ENCODE results near the gene CACNB4. TPM values are rescaled to one million over a fixed set of nuclear protein-coding genes. Genes with fewer than 3 reads are reported as not detected.
A peak's percentile ranks its signal among the peaks of the same experiment; 100 is the strongest.

The CACNB4 gene
- total and polyA plus RNA-seq, 9 of the 15 experiments (the other 6 are each of a cell fraction or from before 2014, with no cell fraction given) = 0.01 to 0.20 (median 0.04) TPM; not detected in 1

- TF ChIP-seq BMI1 (IDR thresholded peaks at IDR 0.05; ENCODE audit: low read length) = no peak
- no peak for TF ChIP-seq GABPB2 (CRISPR knock-in tag; conservative IDR thresholded peaks at IDR 0.05)
- no peak for TF ChIP-seq PRPF4 (IDR thresholded peaks at IDR 0.05; ENCODE audit: insufficient read depth, low read depth, low read length, poor library complexity, severe bottlenecking)
- 0 out of 2 replicates have a peak, but pooled peaks have one; percentile 26 for TF ChIP-seq RFX5 (IDR thresholded peaks at IDR 0.05; ENCODE audit: low read depth, low read length)
- 0 out of 2 replicates have a peak, but pooled peaks have one; percentile 62 for TF ChIP-seq ZNF766 (CRISPR knock-in tag; conservative IDR thresholded peaks at IDR 0.05)
- TF ChIP-seq ZNF134 (CRISPR knock-in tag; conservative IDR thresholded peaks at IDR 0.05) = no peak
- TF ChIP-seq LEF1 (IDR thresholded peaks at IDR 0.05) = peak; percentile 61; the same call in 1 of the 2 replicates
- no peak for TF ChIP-seq ZNF79 (CRISPR knock-in tag; IDR thresholded peaks at IDR 0.05; ENCODE audit: low read depth)
- no peak for TF ChIP-seq NCOA4 (IDR thresholded peaks at IDR 0.05; ENCODE audit: partially characterized antibody)
- TF ChIP-seq ZFP36 (IDR thresholded peaks at IDR 0.05; ENCODE audit: low read depth, low read length, partially characterized antibody) = peak; percentile 26
- no peak for TF ChIP-seq DIDO1 (tag; IDR thresholded peaks at IDR 0.05; ENCODE audit: low read depth)
- TF ChIP-seq, protein P1, sequence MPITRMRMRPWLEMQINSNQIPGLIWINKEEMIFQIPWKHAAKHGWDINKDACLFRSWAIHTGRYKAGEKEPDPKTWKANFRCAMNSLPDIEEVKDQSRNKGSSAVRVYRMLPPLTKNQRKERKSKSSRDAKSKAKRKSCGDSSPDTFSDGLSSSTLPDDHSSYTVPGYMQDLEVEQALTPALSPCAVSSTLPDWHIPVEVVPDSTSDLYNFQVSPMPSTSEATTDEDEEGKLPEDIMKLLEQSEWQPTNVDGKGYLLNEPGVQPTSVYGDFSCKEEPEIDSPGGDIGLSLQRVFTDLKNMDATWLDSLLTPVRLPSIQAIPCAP (CRISPR knock-in tag; IDR thresholded peaks at IDR 0.05; ENCODE audit: borderline replicate concordance) = no peak
- no peak for TF ChIP-seq ZNF121 (CRISPR knock-in tag; conservative IDR thresholded peaks at IDR 0.05)
- TF ChIP-seq ZNF644 (tag; IDR thresholded peaks at IDR 0.05; ENCODE audit: low read depth) = peak; percentile 41; the same call in 1 of the 2 replicates
- TF ChIP-seq ZBTB49 (CRISPR knock-in tag; IDR thresholded peaks at IDR 0.05; ENCODE audit: borderline replicate concordance) = no peak
- TF ChIP-seq HDAC6 (IDR thresholded peaks at IDR 0.05; ENCODE audit: low read depth, low read length) = no peak
- TF ChIP-seq ETV5 (CRISPR knock-in tag; IDR thresholded peaks at IDR 0.05; ENCODE audit: low read depth) = no peak
- TF ChIP-seq KLF10 (CRISPR knock-in tag; IDR thresholded peaks at IDR 0.05) = no peak
- peak in 1 of 3 experiments; percentile 19; a peak in 1 of 6 replicates for TF ChIP-seq CTCF (IDR thresholded peaks at IDR 0.05 in 2 of 3, conservative IDR thresholded peaks at IDR 0.05 in 1 of 3; ENCODE audit: insufficient read depth in 2 of 3, low read depth in 1 of 3, low read length in 3 of 3)
- TF ChIP-seq OTX1 (CRISPR knock-in tag; IDR thresholded peaks at IDR 0.05) = peak; percentile 89
- no peak for TF ChIP-seq ZBTB12 (CRISPR knock-in tag; IDR thresholded peaks at IDR 0.05)
These were observed 270.5 kb downstream of the CACNB4 start, which contains the start of gene ARL5A (continued) for GRCh38 chr2:151828143-151828889.

Measured in K562 (cell line).